ENCODE measurements around the gene MAGEB17. TPM values are rescaled to one million over a fixed set of nuclear protein-coding genes. Genes with fewer than 3 reads are reported as not detected.
A peak's percentile ranks its signal among the peaks of the same experiment; 100 is the strongest.

The MAGEB17 gene
- total RNA-seq, 1 experiment from 2014 or later = 0.87 TPM

GRCh38 chrX:16185725-16186136, 18.4 kb downstream of the MAGEB17 start:
- Histone ChIP-seq H2AFZ (ENCODE audit: low read length) (peak overlapping the region; percentile 50; the same call in 1 of the 2 replicates), H3K27ac (ENCODE audit: low read length) (peak overlapping the region; percentile 84), H3K4me1 (ENCODE audit: insufficient read depth, low read length) (peaks cover 39% of the 10 kb centered on the region), H3K9me3 (ENCODE audit: low read length) (no peaks in the 10 kb centered on the region), H3K4me2 (ENCODE audit: low read length) (peak overlapping the region; percentile 40), H3K4me3 (ENCODE audit: low read length) (no peak overlapping the region), H3K9ac (ENCODE audit: low read length) (0 out of 2 replicates have a peak overlapping the region, but pooled peaks have one; percentile 2), H3K36me3 (ENCODE audit: low read depth, low read length) (peaks cover 2% of the 10 kb centered on the region; the same call in 1 of the 2 replicates), H4K20me1 (ENCODE audit: low read length) (no peaks in the 10 kb centered on the region), H3F3A (ENCODE audit: low read length, unreplicated experiment) (no peaks in the 10 kb centered on the region), H3K79me2 (ENCODE audit: low read length) (no peaks in the 10 kb centered on the region), H3K27me3 (ENCODE audit: low read length) (no peaks in the 10 kb centered on the region), H3K9me2 (replicated peaks; ENCODE audit: low read length) (no peaks in the 10 kb centered on the region)
- ATAC-seq (peak; percentile 96), DNase-seq (peak; percentile 90)
- TF ChIP-seq EZH2 (IDR thresholded peaks at IDR 0.05; ENCODE audit: low read length, unreplicated experiment) (no peak), CTCF (conservative IDR thresholded peaks at IDR 0.05; ENCODE audit: low read depth, low read length) (no peak), EZH2phosphoT487 (IDR thresholded peaks at IDR 0.05; ENCODE audit: borderline replicate concordance, low read length) (no peak)
- CTCF ChIA-PET = no interaction called here
- POLR2A ChIA-PET (ENCODE audit: unreplicated experiment) = no interaction called here
- no TSS peak for BruUV-seq (replicated peaks)
- intact Hi-C loops (cut with micrococcal nuclease) = loop anchor here (2.0 kb wide), 1 partner anchor 61 kb away; no protein-coding TSS in a partner anchor

- no peaks in the 10 kb centered on the region for H4K20me1 ChIP-seq (ENCODE audit: low read length)
- H3K4me1 ChIP-seq (ENCODE audit: insufficient read depth, low read length) = peaks cover 39% of the 10 kb centered on the region
- H2AFZ ChIP-seq (ENCODE audit: low read length) = no peak overlapping the region
- peaks cover 2% of the 10 kb centered on the region; the same call in 1 of the 2 replicates for H3K36me3 ChIP-seq (ENCODE audit: low read depth, low read length)
- DNase-seq = no peak
- no peaks in the 10 kb centered on the region for H3K79me2 ChIP-seq (ENCODE audit: low read length)
- H3K4me2 ChIP-seq (ENCODE audit: low read length) = peak overlapping the region; percentile 40
- BruUV-seq (replicated peaks) = no TSS peak
- CTCF ChIA-PET = interaction anchor here (0.6 kb wide), 1 partner anchor 58 kb away, joined by 4 read pairs; no protein-coding TSS in a partner anchor
- POLR2A ChIA-PET (ENCODE audit: unreplicated experiment) = no interaction called here
- H3K27me3 ChIP-seq (ENCODE audit: low read length) = no peaks in the 10 kb centered on the region
- no peaks in the 10 kb centered on the region for H3K9me3 ChIP-seq (ENCODE audit: low read length)
- no peak for ATAC-seq
- H3K27ac ChIP-seq (ENCODE audit: low read length) = peak overlapping the region; percentile 84
- H3K9me2 ChIP-seq (replicated peaks; ENCODE audit: low read length) = no peaks in the 10 kb centered on the region
- H3F3A ChIP-seq (ENCODE audit: low read length, unreplicated experiment) = no peaks in the 10 kb centered on the region
- no peak overlapping the region for H3K4me3 ChIP-seq (ENCODE audit: low read length)
- 0 out of 2 replicates have a peak overlapping the region, but pooled peaks have one; percentile 2 for H3K9ac ChIP-seq (ENCODE audit: low read length)
- intact Hi-C loops (cut with micrococcal nuclease) = loop anchor here (2.0 kb wide), 1 partner anchor 62 kb away; no protein-coding TSS in a partner anchor
- no peak for TF ChIP-seq EZH2 (IDR thresholded peaks at IDR 0.05; ENCODE audit: low read length, unreplicated experiment)
- TF ChIP-seq CTCF (conservative IDR thresholded peaks at IDR 0.05; ENCODE audit: low read depth, low read length) = no peak
- no peak for TF ChIP-seq EZH2phosphoT487 (IDR thresholded peaks at IDR 0.05; ENCODE audit: borderline replicate concordance, low read length)
These were observed 19.2 kb downstream of the MAGEB17 start for GRCh38 chrX:16186380-16187007.

All from PC-3 (cell line).